CD4-positive, alpha-beta T cell treated with Interleukin-15 for 4 hours (primary cell): ENCODE results near the gene MRPS26.
A peak's percentile ranks its signal among the peaks of the same experiment; 100 is the strongest.
"Not testable (repeated sequence)": the region's sequence is repeated elsewhere in the genome, so short reads cannot be mapped to it uniquely, and the experiment has no call there.

Experiments used
- DNase-seq: peaks from one replicate; pipeline ENCODE4 v3.0.0-alpha.2; 2020; ENCODE audit warnings: low spot score

MRPS26 gene

DNA sequence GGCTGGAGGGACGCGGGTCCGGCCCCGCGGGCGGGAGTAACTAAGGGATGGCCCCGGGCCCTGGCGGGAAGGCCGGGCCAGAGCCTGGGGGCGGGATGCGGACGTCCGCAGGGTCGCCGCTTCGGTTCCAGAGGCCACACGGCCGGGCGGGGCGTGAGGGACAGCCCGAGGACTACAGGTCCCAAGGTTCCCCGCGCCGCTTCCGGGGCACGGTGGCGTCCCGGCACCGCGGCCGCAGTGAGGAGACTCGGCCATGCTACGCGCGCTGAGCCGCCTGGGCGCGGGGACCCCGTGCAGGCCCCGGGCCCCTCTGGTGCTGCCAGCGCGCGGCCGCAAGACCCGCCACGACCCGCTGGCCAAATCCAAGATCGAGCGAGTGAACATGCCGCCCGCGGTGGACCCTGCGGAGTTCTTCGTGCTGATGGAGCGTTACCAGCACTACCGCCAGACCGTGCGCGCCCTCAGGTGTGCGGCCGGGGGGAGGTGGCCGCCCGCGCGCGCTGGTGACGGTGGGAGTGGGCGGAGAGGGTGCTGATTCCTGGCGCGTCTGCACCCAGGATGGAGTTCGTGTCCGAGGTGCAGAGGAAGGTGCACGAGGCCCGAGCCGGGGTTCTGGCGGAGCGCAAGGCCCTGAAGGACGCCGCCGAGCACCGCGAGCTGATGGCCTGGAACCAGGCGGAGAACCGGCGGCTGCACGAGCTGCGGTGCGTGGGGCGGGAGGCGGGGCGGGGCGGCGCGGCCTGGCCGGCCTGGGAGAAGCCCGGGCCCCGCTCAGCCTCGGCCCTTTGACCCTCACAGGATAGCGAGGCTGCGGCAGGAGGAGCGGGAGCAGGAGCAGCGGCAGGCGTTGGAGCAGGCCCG, at the start of gene MRPS26:
TSS of gene MRPS26 (plus strand) at position 237 of the 861 bp plus-strand sequence. CDS start at position 254, 17 bp downstream.
- peak; percentile 76 for DNase-seq

GRCh38 chr20:2998728-2999127, 47.1 kb upstream of the MRPS26 start:
- DNase-seq = no peak

DNA sequence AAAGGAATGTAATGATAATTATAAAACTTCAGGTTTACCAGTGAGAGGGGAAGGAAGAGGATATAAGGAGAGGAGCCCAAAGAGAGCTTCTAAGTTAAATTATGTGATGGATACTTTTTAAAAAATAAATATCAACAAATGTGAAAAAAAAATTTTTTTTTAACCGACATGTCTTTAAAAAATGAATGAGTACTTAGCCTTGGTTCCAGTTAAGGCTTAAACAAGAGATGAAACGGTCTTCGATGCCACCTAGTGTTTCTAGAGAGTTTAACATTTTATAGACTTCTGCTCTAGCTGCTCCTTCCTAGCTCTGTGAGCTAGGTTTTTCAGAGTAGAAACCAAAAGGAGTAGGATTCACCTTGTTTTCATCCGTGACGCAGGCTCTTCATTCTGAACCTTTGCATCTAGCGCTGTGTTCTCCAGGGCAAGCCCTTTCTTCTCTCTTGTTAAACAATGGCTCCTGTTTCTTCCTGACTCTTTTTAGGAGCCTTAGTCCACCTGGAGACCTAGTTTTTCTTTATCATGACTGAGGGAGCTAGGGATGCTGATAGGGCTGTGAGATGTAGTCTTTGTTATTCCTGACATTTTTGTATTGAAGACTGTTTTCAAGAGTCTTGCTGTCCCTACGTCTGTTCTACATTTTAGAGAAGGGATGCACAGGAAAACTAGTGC, 44.9 kb upstream of the MRPS26 start:
- peak; percentile 28 for DNase-seq

DNA sequence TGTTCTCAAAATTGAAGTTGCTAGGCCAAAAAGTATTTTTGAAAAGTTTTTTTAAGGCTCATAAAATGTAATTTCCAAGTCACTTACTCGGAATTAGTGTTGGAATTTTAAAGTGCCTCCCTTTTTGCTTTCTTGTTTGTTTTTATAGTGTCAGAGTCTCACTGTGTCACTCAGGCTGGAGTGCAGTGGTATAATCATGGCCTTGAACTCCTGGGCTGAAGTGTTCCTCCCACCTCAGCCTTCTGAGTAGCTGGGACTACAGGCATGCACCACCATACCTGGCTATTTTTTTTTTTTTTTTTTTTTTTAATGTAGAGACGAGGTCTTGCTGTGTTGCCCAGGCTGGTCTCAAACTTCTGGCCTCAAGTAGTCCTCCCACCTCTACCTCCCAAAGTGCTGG, 42.4 kb upstream of the MRPS26 start:
- no peak for DNase-seq

DNA sequence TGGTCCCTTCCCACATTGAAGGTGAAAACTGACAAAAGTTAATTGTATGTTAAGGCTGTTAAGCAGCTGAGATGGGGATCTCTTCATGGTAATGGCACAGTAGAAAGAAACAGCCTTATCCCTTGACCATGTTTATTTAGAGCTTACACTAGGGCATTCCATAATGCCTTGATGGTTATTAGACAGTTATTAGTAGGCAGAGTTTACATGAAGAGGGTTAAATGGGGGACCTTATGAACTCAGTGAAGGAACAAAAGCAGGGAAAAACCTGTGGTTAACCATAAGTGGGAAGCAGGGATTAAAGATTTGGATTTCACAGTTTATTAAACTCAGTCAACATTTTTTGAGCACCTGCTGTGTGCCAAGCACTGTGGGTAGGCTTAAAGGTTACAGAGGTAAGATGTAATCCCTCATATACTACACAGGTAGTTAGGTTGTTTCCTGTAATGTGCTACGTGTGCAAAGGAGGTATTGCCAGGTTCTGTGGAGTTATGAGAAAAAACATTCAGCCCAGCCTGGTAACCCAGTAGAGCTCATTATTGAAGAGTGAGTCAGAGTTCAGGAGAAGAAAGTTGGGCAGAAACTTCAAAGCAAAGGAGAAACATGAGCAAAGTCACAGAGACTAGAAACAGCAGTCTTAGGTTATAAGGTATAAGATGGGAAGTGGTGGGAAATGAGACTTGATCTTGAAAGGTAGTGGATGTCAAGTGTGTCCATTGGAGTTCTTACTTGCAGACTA, 34.7 kb upstream of the MRPS26 start:
- no peak for DNase-seq

GRCh38 chr20:3011752-3012151, 34.1 kb upstream of the MRPS26 start:
- no peak for DNase-seq

DNA sequence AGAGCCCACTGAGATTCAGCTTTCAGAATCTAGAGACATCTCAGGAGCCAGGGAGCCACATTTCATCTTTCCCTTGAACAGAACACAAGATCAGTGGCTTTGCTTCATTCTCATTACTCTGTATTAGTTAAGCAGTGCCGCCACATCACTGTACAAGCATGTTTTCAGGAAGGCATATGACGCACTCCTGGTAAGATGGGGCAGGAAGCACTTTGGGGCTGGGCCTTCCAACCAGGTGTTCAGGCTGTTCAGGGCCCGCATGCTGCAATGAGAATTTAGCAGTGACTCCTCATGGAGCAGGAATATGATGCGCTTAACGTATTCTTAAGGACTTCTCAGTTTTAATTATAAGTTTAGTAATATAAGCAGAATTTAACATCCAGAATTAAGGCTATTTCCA, 32.1 kb upstream of the MRPS26 start:
- no peak for DNase-seq

DNA sequence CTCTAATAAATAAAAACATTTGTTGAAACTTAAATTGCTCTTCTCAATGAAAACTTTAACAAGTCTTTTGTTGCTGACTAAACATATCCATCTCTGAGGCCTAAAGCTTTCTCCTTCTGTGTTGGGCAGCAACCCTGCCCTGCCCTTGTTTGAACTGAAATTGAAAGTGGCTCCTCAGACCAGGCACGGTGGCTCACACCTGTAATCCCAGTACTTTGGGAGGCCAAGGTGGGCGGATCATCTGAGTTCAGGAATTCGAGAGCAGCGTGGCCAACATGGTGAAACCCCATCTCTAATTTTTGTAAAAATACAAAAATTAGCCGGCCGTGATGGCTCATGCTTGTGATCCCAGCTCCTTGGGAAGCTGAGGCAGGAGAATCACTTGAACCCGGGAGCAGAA, 31.7 kb upstream of the MRPS26 start:
- DNase-seq = no peak

DNA sequence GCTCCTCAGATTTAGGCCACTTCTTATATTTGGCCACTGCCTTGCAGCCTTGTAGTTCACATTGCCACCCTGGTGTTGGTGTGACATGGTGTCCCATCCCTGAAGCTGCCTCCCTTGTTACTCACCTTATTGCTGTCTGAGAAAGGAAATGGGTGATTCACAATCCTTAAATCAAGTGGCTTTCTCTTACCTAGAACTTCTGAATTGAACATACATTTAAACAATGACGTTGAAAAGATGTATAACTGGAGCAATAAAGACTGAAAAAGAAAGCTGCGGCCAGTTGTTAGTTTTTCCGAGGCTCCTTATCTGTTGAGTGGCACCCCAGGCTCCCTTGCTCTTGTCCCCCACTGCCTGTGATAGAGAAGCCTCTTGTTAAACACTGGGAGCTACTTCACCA, 31.2 kb upstream of the MRPS26 start:
- no peak for DNase-seq

DNA sequence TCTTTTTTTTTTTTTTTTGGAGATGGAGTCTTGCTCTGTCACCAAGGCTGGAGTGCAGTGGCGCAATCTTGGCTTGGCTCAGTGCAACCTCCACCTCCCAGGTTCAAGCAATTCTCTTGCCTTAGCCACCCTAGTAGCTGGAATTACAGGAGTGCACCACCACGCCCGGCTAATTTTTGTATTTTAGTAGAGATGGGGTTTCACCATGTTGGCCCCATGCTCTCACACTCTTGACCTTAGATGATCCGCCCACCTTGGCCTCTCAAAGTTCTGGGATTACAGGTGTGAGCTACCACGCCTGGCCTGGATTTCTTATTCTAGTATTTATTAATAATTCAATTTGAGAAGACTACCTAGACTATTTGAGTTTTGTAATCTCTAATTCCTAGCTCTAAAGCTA, 30.6 kb upstream of the MRPS26 start:
- DNase-seq = not testable (repeated sequence)

GRCh38 chr20:3021327-3021726, 24.5 kb upstream of the MRPS26 start:
- no peak for DNase-seq

DNA sequence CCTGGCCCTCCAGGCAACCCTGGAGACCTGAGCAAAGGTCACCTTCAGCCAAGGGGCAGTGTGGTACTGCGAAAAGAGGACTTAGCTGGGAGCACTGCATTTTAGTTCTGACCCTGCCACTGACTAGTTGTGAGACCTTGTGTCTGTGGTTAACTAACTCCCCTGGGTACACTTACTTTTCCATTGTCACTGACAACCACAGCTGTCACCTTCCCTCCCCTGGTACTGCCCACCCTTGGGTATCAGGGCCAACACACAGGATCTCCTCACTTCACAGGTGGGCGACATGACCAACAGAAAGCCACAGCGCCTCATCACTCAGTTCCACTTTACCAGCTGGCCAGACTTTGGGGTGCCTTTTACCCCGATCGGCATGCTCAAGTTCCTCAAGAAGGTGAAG, 24.1 kb upstream of the MRPS26 start:
- no peak for DNase-seq

DNA sequence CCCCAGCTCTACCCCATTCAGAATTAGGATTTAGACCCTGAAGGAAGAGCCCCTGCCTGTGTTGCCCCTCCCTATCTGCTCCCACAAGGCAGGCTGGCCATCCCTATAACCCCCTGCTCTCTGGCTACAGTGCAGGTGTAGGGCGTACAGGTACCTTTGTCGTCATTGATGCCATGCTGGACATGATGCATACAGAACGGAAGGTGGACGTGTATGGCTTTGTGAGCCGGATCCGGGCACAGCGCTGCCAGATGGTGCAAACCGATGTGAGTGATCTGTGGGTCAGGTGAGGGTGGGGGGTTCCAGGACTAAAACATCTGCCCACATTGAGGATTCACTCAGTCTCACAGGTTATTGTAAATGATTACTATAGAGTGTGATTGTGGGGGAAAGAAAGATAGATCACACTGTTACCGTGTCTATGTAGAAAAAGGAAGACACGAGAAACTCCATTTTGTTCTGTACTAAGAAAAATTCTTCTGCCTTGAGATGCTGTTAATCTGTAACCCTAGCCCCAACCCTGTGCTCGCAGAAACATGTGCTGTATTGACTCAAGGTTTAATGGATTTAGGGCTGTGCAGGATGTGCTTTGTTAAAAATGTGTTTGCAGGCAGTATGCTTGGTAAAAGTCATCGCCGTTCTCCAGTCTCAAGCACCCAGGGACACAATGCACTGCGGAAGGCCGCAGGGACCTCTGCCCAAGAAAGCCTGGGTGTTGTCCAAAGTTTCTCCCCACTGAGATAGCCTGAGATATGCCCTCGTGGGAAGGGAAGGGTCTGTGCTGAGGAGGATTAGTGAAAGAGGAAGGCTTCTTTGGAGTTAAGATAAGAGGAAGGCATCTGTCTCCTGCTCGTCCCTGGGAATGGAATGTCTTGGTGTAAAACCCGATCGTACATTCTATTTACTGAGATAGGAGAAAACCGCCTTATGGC, 23.0 kb upstream of the MRPS26 start:
- DNase-seq = not testable (repeated sequence)

GRCh38 chr20:3027987-3028386, 17.9 kb upstream of the MRPS26 start:
- no peak for DNase-seq

GRCh38 chr20:3031524-3032147, 14.2 kb upstream of the MRPS26 start:
- DNase-seq = no peak

DNA sequence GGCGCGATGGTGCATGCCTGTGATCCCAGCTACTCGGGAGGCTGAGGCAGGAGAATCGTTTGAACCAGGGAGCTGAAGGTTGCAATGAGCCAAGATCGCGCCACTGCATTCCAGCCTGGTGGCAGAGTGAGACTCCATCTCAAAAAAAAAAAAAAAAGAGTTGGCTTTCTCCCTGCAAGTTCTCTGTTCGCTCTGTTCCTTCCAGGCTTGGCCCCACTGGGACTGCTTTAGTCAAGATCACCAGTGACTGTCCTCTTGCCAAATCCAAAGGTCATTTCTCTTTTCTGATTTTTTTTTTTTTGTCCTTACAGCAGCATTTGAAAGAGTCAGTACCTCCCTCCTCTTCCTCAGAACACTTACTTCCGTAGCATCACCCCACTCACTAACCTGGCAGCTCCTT, 13.2 kb upstream of the MRPS26 start:
- DNase-seq = no peak

- no peak for DNase-seq
Observed at GRCh38 chr20:3037654-3038053, 8.2 kb upstream of the MRPS26 start.

- no peak for DNase-seq
Observed at GRCh38 chr20:3038454-3038853, 7.4 kb upstream of the MRPS26 start.

GRCh38 chr20:3039426-3039825, 6.4 kb upstream of the MRPS26 start:
- no peak for DNase-seq

DNA sequence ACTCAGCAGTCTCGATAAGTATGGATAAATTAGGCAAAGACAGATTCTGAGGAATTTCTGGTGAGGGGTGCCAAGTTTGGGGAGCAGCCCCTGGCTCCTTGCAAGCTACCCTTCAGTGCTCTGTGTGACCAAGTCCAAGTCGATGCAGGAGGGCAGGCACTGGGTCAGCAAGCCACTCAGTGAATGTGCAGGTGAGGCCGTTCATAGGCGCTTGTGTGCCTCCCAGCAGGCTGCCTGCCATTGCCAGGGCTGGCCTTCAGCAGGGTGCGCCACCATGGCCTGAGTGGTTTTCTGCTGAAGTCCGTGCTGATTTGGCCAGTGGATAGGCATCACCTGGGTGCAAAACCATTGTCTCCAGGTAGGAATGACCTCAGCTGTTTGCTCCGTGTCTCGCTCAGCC, 5.8 kb upstream of the MRPS26 start:
- no peak for DNase-seq

DNA sequence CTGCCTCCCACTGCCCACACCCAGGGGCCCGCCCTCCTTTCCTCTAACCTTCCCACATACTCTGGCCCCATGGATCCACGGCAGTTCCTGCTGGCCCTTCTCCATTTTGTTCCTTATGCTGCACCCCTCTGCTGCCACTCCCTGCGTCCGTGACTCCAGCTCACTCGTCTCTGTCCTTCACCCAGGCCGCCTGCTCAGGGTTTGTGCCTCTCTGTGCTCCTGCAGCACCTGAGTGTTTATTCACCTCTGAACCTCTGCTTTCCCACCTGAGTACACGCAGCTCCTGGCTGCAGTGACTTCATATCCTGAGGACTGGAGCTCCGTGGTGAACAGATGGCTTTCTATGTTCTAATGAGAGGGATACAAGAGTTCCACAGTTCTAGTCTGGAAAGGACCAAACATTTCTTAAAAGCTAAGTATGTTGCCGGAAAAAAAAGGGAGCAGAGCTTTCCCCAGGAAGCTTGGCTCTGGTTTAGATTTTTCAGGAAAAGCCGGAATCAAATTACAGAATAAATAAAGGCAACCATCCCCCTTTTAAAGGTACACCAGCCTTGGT, 3.9 kb upstream of the MRPS26 start:
- no peak for DNase-seq
